Keratinocyte (primary cell): ENCODE data around the gene PIM3. TPM values are rescaled to one million over a fixed set of nuclear protein-coding genes. Genes with fewer than 3 reads are reported as not detected.

ENCODE experiments used
- DNase-seq: peaks from one replicate; pipeline ENCODE4 v3.0.0-alpha.2; 2011; ENCODE audit warnings: low read depth, missing footprints, low spot score
- FAIRE-seq: peaks from 2 replicates; lab custom pipeline; 2011; peaks lifted over from hg19 to GRCh38; lab: Jason Lieb, UNC
- H2AFZ ChIP-seq: 2 replicates; pipeline ENCODE4 v1.6.0; 2012; ENCODE audit warnings: low read length, control low read depth, inconsistent platforms; ENCODE audit not compliant: control insufficient read depth
- H3K27ac ChIP-seq: 2 replicates; pipeline ENCODE4 v1.5.1; 2011; ENCODE audit warnings: low read length; ENCODE audit not compliant: control insufficient read depth, insufficient read depth
- H3K27me3 ChIP-seq: 3 replicates; pipeline ENCODE4 v1.6.0; 2011; ENCODE audit warnings: low read length; ENCODE audit not compliant: control insufficient read depth, insufficient read depth; ENCODE audit errors: extremely low read depth
- H3K36me3 ChIP-seq, 2 experiments: 2 replicates in 1 of 2; 3 replicates in 1 of 2; pipeline ENCODE4 v1.5.1; 2011; ENCODE audit warnings: low read length in 2 of 2, mild to moderate bottlenecking in 1 of 2; ENCODE audit not compliant: control insufficient read depth in 2 of 2, insufficient read depth in 2 of 2; ENCODE audit errors: extremely low read depth in 1 of 2
- H3K4me1 ChIP-seq: 3 replicates; pipeline ENCODE4 v1.5.1; 2011; ENCODE audit warnings: low read length; ENCODE audit not compliant: control insufficient read depth, insufficient read depth; ENCODE audit errors: extremely low read depth
- H3K4me2 ChIP-seq: 3 replicates; pipeline ENCODE4 v1.6.0; 2011; ENCODE audit warnings: low read depth, low read length; ENCODE audit not compliant: control insufficient read depth, insufficient read depth; ENCODE audit errors: extremely low read depth
- H3K4me3 ChIP-seq, 3 experiments: fragments of 200-600 bp in 1 of 3; sonication (generic) in 1 of 3; 2 replicates in 2 of 3; 3 replicates in 1 of 3; pipeline ENCODE4 v1.5.1; 2011 to 2016; ENCODE audit warnings: low read length in 3 of 3, mild to moderate bottlenecking in 3 of 3, control low read depth in 2 of 3, inconsistent platforms in 1 of 3, low read depth in 1 of 3, mixed read lengths in 1 of 3, mixed run types in 1 of 3, moderate library complexity in 1 of 3; ENCODE audit not compliant: control insufficient read depth in 2 of 3, insufficient read depth in 2 of 3; ENCODE audit errors: extremely low read depth in 1 of 3
- H3K79me2 ChIP-seq: 2 replicates; pipeline ENCODE4 v1.6.0; 2012; ENCODE audit warnings: low read length; ENCODE audit not compliant: control insufficient read depth, insufficient read depth
- H3K9ac ChIP-seq: 3 replicates; pipeline ENCODE4 v1.6.0; 2011; ENCODE audit warnings: low read length; ENCODE audit not compliant: control insufficient read depth, insufficient read depth; ENCODE audit errors: extremely low read depth
- H3K9me1 ChIP-seq: 3 replicates; pipeline ENCODE4 v1.6.0; 2011; ENCODE audit warnings: low read length; ENCODE audit not compliant: control insufficient read depth, insufficient read depth; ENCODE audit errors: extremely low read depth
- H3K9me3 ChIP-seq: 2 replicates; pipeline ENCODE4 v1.5.1; 2012; ENCODE audit warnings: low read depth, low read length; ENCODE audit not compliant: control insufficient read depth
- H4K20me1 ChIP-seq: 3 replicates; pipeline ENCODE4 v1.6.0; 2011; ENCODE audit warnings: low read length; ENCODE audit not compliant: control insufficient read depth, insufficient read depth; ENCODE audit errors: extremely low read depth
- CTCF ChIP-seq, 3 experiments: IDR thresholded peaks in 1 of 3; conservative IDR thresholded peaks in 1 of 3; optimal IDR thresholded peaks in 1 of 3; 2 replicates in 2 of 3; 3 replicates in 1 of 3; pipeline versions ENCODE3 to v1.5.1; 2011; ENCODE audit warnings: low read length in 3 of 3, mild to moderate bottlenecking in 3 of 3, moderate library complexity in 2 of 3, control low read depth in 1 of 3, inconsistent platforms in 1 of 3; ENCODE audit not compliant: insufficient read depth in 2 of 3; ENCODE audit errors: extremely low read depth in 1 of 3
- EZH2 ChIP-seq: IDR thresholded peaks from one replicate; pipeline ENCODE4 v1.6.1; 2012; ENCODE audit warnings: inconsistent platforms, mild to moderate bottlenecking, low read length, moderate library complexity
- dilution Hi-C: fragments of 300-500 bp; cut with MboI; formaldehyde crosslinking; loops from one replicate; pipeline ENCODE4 v1.7.0; 2020; ENCODE audit warnings: low sequenced_read_pairs; ENCODE audit not compliant: extremely low pct_ligation_motif_present
- polyA plus RNA-seq, 5 experiments: library from polyadenylated mRNA; depleted of rRNA in 3 of 5; stranded (reverse) in 3 of 5; stranded (forward) in 1 of 5; unstranded in 1 of 5; fragments of >200 nt; gene quantifications; 1 replicate in 1 of 5; 2 replicates in 3 of 5; 3 replicates in 1 of 5; pipeline versions ENCODE4 v1.2.1 to v1.2.3, GENCODE V29; 2011 to 2012; ENCODE audit warnings: missing spikeins in 2 of 5, low read depth in 1 of 5, low replicate concordance in 1 of 5

Gene PIM3
- polyA plus RNA-seq, 1 donor (not counting 4 experiments of a cell fraction or from before 2014, with no cell fraction given) = 3.4 TPM

GRCh38 chr22:49929994-49930575 lies 30.5 kb upstream of the PIM3 start:
- Histone ChIP-seq H3K9me3 (no peaks in the 10 kb centered on the region), H3K36me3 (peaks cover 0 to 14% of the 10 kb centered on the region in 2 experiments), H2AFZ (no peak overlapping the region), H3K27ac (no peak overlapping the region), H3K9ac (no peak overlapping the region), H3K79me2 (no peaks in the 10 kb centered on the region), H3K4me1 (peaks cover 19% of the 10 kb centered on the region), H3K9me1 (no peaks in the 10 kb centered on the region), H4K20me1 (no peaks in the 10 kb centered on the region), H3K27me3 (peaks cover 8% of the 10 kb centered on the region), H3K4me3 (no peak overlapping the region), H3K4me2 (no peak overlapping the region)
- TF ChIP-seq CTCF (optimal IDR thresholded peaks at IDR 0.05 in 1 of 3, IDR thresholded peaks at IDR 0.05 in 1 of 3, conservative IDR thresholded peaks at IDR 0.05 in 1 of 3; ENCODE audit: extremely low read depth in 1 of 3, insufficient read depth in 2 of 3, low read length in 3 of 3) (no peak), EZH2 (no peak)
- FAIRE-seq = no peak
- dilution Hi-C loops = no loop called here
- DNase-seq = no peak

- Histone ChIP-seq H2AFZ (no peak overlapping the region), H4K20me1 (no peaks in the 10 kb centered on the region), H3K4me2 (no peak overlapping the region), H3K4me3 (no peak overlapping the region), H3K4me1 (peaks cover 19% of the 10 kb centered on the region), H3K79me2 (no peaks in the 10 kb centered on the region), H3K27ac (no peak overlapping the region), H3K9ac (no peak overlapping the region), H3K36me3 (peaks cover 0 to 12% of the 10 kb centered on the region in 2 experiments), H3K27me3 (peaks cover 8% of the 10 kb centered on the region), H3K9me1 (no peaks in the 10 kb centered on the region), H3K9me3 (no peaks in the 10 kb centered on the region)
- TF ChIP-seq CTCF (optimal IDR thresholded peaks at IDR 0.05 in 1 of 3, IDR thresholded peaks at IDR 0.05 in 1 of 3, conservative IDR thresholded peaks at IDR 0.05 in 1 of 3; ENCODE audit: extremely low read depth in 1 of 3, insufficient read depth in 2 of 3, low read length in 3 of 3) = peak in 2 of 3 experiments; percentile 24 to 77
- no peak for TF ChIP-seq EZH2
- DNase-seq = no peak
- peak; percentile 74 for FAIRE-seq
- dilution Hi-C loops = no loop called here
These were observed 29.8 kb upstream of the PIM3 start for GRCh38 chr22:49930596-49931412.
